ENCODE results near the gene DMRT1.

- TF ChIP-seq MAX (IDR thresholded peaks at IDR 0.05; ENCODE audit: low read depth, low read length) (no peak), CTCF (IDR thresholded peaks at IDR 0.05; ENCODE audit: low read depth, low read length) (no peak)
Measured at GRCh38 chr9:952546-952945, 111.0 kb downstream of the DMRT1 start.
